Measurements from ENCODE around the gene NUDT4B. TPM values are rescaled to one million over a fixed set of nuclear protein-coding genes. Genes with fewer than 3 reads are reported as not detected.
"Not testable (repeated sequence)": the region's sequence is repeated elsewhere in the genome, so short reads cannot be mapped to it uniquely, and the experiment has no call there.

The NUDT4B gene
- not detected for polyA plus RNA-seq (ENCODE audit: insufficient read length)

DNA sequence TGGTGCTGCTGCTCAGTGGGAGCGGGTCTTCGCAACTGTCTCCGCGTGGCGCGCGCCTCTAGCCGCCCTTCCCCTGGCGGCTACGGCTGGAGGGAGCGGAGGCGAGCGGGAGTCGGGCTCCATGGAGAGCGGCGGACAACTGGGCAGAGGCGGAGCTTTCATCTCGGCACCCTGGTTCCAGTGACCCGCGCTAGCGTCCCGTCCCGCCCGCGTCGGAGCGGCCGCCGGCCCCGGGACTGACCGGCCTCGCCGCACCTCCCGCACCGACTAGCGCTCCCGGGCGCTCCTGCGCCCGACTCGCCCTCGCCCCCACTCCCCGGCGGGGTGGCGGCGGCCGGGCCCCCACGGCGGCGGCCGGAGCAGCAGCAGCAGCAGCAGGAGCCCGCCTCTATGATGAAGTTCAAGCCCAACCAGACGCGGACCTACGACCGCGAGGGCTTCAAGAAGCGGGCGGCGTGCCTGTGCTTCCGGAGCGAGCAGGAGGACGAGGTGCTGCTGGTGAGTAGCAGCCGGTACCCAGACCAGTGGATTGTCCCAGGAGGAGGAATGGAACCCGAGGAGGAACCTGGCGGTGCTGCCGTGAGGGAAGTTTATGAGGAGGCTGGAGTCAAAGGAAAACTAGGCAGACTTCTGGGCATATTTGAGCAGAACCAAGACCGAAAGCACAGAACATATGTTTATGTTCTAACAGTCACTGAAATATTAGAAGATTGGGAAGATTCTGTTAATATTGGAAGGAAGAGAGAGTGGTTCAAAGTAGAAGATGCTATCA lies at the start of gene NUDT4B:
Gene NUDT4B (plus strand): TSS at position 212 of the 772 bp plus-strand sequence. CDS start 179 bp downstream, at position 391.
- DNase-seq, result not testable (repeated sequence)

DNA sequence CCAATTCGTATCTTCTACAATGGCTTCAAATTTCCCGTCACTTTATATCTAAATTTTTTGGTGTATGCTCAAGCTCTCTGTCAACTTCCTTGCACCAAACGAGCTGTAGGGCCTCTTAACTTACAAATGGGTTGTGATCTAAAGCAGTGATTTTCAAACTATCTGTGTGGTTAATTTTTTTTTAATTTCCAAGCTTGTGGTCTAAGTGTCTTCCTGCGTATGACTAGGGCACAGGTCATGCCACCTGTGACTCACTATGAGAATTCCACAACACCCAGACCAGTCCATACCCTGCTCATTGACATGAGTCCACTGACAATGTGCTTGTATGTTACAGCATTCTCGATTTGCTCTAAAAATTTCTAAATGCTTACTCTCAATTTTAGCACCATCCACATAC lies 49.2 kb upstream of the NUDT4B start:
- not testable (repeated sequence) for DNase-seq

DNA sequence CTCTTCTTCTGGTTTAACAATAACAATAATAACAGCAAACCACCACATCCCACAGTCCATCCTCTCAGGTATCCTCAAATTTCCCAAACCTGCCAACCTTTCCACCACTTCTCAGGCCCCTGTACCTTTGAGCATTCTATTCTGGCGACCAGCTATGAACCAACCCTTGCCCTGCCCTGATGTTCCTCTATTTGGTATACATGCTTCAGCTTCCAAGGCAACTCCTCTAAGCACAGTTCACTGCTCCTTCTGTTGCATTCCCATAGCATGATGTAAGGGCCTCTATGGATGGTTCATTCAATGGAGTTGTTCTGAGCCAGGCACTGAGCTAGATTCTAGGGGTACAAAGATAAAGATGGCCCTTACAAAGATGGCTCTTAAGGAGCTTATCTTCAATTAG lies 46.3 kb upstream of the NUDT4B start:
- DNase-seq, result not testable (repeated sequence)

DNA sequence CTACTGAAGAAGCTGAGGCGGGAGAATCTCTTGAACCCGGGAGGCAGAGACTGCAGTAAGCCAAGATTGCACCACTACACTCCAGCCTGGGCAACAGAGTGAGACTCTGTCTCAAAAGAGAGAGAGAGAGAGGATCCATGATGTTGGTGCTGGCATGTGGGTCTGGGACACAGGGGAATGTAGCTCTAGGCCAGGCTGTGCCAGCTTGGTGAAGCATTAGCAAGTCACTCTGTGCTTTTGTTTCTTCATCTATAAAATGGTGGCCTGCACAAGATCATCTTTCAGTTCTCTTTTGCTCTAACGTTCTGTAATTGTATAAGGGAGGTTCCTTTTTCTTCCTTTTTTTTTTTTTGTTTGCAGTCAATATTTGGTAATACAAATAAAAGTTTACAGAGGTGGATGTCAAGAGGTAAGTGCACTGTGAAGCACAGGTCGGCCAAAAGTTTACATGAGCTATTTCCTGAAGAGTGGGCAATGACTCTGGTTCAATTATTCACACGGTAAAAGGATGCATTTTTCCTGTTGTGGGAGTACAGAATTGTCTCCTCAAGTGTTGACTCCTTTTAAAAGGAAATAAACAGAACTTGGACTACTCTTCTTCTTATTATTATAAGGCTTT lies 44.5 kb upstream of the NUDT4B start:
- DNase-seq, result not testable (repeated sequence)

DNA sequence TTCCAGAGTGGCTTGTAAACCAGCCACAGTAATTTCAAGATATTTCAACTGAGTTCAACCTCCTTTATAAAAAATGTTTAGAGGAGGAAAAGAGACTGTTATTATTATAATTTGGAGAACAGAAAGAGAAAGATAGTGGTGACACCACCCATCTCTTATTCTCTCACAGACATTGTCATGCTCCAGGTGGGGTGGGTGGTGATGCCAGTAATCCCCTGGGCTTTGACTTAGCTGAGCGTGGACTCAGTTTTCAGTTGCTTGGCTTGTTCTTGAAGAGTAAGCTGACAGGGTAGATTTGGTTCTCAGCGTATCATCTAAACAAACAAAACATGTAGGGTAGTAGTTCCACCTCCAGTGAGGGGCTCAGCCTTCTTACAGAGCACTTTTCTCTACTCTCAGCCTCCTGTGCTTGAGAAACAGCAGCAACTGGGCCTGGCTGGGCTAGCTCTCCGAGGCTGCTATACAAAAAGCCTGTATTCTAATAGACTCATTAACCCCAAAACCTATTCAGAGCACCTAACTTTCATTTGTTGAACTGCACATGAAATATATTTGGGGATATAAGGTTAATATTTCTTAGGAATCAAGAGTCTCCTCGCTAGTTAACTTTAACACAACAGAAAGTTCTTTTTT lies 43.1 kb upstream of the NUDT4B start:
- not testable (repeated sequence) for DNase-seq

DNA sequence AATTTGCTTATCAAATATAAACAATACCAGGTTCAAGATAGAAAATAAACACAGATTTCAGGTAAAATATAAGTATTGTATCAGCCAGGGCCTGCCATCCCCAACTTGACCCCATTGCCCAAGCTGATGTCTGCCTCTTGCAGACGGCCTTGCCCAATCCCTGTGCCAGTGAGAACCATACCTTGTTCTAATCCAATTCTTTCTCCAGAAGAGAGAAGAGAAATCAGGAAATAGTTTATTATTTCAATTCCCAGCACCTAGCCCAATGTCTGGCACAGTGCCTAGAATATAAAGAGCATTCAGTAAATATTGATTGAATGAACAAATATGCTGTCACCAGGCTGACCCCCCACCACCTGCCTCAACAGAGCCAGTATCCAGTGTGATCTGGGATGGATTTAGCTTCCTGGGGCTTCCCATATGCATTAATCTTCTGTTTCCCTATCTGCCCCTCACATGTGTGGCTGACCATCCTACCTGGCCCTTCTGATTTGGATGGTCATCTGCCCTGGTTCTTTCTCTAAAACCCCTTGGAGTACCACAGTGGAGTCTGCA lies 39.7 kb upstream of the NUDT4B start:
- DNase-seq, result not testable (repeated sequence)

DNA sequence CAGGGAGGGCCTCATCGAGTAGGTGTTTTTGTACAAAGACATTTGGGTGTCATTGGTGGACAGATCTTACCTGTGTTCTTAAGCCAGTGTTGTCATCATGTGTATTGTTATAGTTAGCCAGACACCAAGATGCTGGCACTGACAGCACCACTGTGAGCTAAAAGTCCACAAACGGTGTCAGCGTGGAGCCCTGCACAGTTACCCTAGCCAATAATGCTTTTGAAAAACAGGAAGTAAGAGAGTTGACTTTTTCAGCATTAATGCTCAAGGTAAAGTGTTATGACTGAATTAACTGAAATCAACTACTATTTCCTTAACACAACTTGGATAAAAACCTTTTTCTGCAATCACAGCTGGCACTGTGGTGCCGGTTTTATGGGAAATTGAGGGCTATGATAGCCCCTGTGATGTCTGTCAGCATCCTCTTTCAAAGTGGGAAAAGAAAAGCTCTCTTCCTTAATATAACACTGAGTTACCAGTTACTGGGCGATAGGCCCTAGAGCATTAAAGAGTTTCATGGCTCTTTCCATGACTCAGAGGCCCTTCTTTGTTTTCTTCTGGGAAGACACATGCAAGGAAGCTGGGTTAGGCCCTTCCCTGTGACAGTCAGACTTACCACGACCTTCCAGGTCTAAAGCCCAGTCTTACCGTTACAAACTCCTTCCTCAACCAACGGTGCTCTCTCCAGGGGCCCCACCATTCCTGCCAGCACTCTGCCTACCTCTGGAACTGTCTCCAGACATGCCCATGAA lies 37.6 kb upstream of the NUDT4B start:
- not testable (repeated sequence) for DNase-seq

DNA sequence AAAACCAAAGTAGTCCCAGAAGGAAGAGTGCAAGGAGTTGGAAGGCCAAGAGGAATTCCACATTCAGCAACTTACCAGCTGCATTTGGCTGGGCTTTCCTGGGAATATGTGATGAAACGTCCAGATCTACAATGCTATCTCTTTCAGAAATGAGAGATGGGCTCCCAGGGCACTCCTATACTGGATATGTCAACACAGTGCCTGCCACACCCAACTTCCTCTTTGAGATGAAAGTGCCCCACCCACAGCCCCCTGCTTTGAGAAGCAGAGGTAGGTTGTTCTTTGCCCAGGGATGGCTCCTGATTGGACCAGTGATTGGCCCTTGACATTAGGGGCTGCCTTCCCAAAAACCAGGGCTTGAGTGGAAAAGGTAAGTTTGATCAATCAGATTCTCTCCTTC lies 36.2 kb upstream of the NUDT4B start:
- not testable (repeated sequence) for DNase-seq

DNA sequence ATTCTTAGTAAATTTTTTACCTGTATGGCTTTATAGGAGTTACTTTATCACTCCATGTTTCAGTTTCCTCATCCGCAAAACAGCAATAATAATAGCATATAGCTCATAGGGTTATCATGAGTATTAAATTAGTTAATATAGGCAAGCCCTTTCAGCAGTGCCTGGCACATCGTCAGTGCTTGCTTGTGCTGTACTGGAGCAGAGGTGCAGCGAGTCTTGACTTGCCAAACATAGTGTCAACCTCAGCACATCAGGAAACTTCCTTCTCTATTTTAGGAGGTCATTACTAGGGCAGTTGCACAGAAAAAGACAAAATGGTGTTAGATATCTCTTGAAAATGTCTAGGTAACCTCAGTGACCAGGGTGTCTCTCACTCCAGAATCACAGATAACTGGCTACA lies 33.1 kb upstream of the NUDT4B start:
- not testable (repeated sequence) for DNase-seq

DNA sequence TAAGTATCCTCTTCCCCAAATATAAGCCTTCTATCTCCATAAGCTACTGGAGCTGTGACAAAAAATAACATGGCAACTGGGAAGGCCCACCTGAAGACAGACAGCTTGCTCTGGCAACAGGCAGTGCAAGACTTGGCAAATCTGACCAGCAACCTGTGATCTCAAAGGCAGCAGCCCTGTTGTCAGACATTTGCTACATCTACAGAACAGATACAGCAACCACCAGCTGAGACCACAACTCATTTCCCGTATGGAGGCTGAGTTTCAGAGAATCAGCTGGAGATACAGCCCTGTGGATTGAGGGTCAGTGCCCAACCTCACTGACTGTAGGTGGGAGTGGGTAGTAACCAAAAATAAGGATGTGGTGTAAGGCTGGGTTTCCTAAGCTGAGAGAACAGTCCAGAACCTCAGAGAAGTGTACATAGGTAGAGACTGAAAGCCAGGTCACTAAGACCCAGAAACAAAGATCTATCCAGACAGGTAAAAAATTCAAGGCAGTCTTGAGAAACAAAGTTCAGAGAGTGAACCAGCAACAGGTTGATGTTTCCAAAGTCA lies 31.5 kb upstream of the NUDT4B start:
- DNase-seq, result not testable (repeated sequence)

DNA sequence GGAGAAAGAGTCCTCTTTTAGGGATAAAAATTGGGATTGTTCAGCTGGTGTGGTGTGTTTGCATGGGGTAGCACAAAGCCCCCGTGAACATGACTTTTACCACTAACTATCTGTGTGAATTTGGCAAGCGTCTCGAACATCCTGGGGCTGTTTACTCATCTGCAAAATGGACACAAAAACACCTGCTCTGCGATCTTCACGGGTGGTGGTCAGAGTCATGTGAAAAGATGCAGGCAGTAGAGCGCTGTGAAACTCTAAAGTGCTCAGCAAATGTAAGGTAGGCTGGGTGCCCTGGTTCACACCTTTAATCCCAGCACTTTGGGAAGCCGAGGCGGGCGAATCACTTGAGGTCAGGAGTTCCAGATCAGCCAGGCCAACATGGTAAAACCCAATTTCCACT lies 27.7 kb upstream of the NUDT4B start:
- DNase-seq, result not testable (repeated sequence)

DNA sequence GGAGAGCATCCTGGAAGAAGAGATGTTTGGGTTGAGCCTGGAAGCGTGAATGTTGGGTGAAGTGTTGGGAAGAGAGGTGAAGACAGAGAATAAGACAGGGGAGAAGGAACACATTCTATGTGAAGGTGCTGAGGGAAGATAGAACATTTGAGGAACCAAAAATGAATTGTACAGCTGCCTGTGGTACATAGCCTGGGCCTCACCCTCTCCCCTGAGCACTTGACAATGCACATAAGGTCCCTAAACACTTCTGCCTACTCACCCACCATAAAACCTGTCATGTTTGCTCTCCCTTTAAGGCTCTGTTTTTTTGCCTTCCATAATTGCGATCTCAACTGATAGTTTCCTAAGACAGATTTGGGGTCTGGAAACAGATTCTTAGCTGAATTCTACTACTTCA lies 25.8 kb upstream of the NUDT4B start:
- not testable (repeated sequence) for DNase-seq

DNA sequence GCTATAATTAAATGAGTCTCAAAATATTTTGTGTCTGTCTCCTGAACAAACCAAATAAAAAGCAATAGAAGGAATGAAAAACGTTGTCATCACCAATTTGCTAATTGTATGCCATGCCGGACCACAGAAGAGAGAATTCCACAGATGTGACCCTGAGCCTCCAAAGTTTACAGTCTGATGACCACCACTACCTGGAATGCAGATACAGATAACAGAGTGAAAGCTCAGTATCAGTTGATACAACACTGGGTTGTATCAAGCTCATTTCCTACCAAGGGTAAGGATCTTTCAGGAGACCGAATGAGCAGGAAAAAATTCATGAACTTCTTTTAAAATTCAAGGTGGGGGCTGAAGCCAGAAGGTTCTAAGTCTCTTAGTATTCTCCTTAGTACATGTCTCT lies 25.1 kb upstream of the NUDT4B start:
- DNase-seq, result not testable (repeated sequence)

DNA sequence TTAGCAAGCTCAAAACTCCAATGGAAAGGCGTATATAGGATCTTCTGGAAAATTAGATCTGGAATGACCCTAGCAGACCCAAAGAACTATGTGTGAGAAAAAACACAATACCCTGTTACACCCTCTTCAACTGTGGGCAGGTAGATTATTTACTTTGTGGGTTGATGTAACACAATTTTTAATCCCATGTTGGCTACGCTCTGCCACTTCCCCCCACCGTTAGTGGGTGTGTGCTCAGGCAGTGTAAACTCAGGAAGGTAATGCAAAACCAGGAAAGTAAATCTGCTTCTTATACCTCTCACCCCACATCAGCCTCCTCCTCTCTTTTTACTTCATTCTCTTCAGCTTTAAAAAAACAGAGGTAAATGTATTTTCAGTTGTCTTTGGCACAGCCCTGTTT lies 23.7 kb upstream of the NUDT4B start:
- not testable (repeated sequence) for DNase-seq

DNA sequence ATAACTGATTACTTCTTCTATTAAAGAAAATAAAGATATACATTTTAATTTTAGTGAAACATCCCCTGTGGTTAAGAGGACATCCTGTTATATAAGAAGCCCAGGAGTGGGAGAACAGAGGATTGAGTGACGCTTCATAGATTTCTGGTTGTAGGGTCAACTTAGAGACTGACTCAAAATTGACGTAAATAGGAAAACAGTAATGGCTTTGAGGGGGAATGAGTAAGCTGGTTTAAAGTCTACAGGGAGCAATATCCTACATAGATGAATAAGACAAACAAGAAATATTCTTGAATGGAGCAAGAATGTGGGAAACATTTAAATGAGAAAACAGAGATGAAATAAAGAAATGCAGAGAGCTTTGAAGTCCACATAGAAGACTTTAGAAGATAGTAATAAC lies 20.7 kb upstream of the NUDT4B start:
- DNase-seq, result not testable (repeated sequence)

DNA sequence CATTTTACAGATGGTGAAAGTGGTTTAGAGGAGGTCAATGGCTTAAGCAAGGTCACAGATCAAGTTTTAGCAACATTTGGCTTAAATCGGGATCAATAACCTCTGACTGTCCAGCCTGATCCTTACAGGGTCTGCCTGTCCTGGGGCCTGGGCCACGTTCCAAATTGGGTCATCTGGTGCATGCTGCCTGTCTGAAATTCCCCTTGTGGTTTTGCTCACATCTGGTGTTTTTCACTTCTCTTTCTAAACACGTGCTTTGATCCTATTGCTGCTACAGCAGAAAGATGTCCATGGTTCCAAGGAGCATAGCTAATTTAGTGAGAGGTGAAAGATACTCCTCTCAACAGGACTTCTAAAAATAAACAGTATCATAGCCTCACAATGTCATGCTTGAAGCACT lies 19.4 kb upstream of the NUDT4B start:
- DNase-seq, result not testable (repeated sequence)

DNA sequence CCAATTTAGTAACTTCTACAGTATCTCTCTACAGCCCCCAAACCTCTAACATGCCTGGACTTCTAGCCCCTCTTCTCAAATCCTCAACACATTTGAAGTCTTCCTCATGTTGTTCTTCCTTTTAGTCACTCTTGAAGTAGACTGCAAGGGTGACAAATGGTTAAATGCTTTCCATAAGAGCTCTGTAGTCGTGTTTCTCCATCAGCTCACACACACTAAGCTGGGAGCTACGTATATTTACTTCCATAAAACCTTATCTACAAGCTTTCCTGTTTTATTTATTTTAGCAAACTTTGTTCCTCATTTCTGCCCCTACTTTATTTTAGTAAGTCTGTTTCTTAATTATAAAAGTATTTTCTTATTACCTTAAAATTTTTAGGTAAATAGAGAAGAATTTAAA lies 19.0 kb upstream of the NUDT4B start:
- not testable (repeated sequence) for DNase-seq

DNA sequence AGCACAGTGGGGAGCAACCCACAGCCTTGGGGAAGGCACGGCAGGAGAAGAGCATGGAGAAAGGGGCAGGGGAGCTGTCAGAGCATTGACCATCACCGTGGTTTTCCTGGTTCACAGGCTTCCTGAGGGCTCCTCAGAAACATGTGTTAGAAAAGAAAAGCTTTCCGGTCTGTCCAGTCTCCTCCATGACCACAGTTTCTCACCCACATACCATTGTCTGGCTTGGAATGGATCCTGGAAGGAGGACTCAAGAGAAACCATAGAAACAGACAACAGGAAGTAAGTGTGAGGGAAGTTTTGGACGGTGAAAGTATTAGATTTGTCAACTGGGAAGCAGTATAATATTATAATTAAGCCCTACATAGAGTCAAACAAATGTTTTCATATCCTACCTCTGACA lies 16.3 kb upstream of the NUDT4B start:
- DNase-seq, result not testable (repeated sequence)

DNA sequence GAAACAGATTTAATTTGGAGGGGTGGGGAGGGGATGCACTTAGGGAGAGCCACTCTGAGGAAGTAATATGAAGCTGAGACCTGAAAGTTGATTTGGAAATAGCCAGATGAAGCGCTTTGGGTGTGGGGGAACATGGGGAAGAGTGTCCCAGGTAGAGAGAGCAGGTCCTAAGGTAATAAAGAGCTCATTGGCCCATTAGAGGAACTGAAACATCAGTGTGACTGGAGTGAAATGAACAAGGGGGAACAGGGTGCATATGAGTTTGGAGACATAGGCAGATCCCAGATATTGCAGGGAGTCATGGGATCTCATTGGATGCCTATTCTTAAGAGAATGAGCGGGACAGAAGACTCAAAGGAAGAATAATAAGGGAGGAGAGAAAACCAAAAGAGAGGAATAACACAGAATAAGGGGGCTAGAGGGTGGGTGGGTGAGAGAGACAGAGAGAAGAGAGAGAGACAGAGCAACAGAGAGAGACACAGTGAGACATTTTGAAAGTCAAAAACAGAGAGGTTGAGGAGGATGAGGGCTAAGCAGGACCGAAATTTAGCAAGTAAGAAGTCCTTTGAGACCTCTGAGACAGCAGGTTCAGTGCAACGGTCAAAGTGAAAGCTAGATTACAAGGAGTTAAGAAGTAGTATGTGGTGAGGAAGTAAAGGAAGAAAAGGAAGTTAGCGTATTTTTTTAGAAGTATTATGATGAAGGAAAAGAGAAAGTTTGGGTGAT lies 14.8 kb upstream of the NUDT4B start:
- not testable (repeated sequence) for DNase-seq

DNA sequence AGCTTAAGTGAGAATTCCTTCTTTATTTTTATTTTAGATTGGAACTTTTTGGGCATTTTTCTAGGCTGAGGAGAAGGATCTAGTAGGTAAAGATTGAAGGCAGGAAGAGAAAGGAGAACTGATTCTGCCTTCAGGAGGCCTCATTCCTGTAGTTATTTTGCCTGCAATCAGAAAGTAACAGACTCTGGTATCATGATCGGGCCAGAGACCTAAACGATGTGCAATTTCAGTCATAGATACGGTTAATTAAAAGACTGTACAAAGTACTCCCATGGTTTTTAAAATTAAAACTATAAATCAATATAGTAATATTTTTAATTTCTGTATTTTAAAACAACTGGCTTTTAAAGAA lies 14.3 kb upstream of the NUDT4B start:
- DNase-seq, result not testable (repeated sequence)

DNA sequence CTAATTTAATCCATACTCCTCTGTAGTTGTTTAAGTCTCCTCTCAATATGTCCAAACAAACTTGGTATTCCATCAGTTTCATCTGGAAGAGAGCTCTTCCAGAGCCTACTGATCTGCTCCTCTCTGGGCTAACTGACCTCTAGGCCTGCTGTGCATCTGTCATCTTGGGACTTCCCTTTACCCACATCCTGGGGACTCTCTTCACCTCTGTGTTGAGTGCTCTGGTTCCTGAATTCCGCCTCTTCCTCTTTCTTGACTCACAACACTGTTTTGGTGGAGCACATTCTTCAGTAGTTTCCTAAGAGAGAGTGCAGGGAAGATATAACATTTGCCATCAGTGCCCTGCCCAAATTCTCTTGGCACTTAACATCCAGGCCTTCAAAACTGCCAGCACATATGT lies 13.0 kb upstream of the NUDT4B start:
- DNase-seq, result not testable (repeated sequence)
